ENCODE results near the gene NEDD4L.

Gene NEDD4L

GRCh38 chr18:58152216-58152615 lies 108.2 kb downstream of the NEDD4L start:
- H3K27ac ChIP-seq (ENCODE audit: extremely low read depth, low read depth, low read length): no peak overlapping the region
- no peaks in the 10 kb centered on the region for H3K9me3 ChIP-seq (ENCODE audit: control insufficient read depth, insufficient read depth, low read depth, low read length)
- ChIA-PET CTCF (no interaction called here), POLR2A (no interaction called here)
- no peaks in the 10 kb centered on the region for H3K36me3 ChIP-seq (ENCODE audit: control insufficient read depth in 2 of 2, insufficient read depth in 1 of 2, low read length in 2 of 2)
- 0 out of 2 replicates have a peak, but pooled peaks cover 3% of the 10 kb centered on the region for H3K4me1 ChIP-seq (ENCODE audit: control insufficient read depth, insufficient read depth, low read length)
- no peak overlapping the region for H3K4me3 ChIP-seq (ENCODE audit: low read depth, low read length)
- TF ChIP-seq OSR2 (tag by site-specific recombination; IDR thresholded peaks at IDR 0.05): no peak
- no peak for TF ChIP-seq YY1 (tag by site-specific recombination; IDR thresholded peaks at IDR 0.05)
- no peak for TF ChIP-seq ZNF660 (tag by site-specific recombination; IDR thresholded peaks at IDR 0.05)
- no peak for TF ChIP-seq ZNF544 (tag by site-specific recombination; IDR thresholded peaks at IDR 0.05)

DNA sequence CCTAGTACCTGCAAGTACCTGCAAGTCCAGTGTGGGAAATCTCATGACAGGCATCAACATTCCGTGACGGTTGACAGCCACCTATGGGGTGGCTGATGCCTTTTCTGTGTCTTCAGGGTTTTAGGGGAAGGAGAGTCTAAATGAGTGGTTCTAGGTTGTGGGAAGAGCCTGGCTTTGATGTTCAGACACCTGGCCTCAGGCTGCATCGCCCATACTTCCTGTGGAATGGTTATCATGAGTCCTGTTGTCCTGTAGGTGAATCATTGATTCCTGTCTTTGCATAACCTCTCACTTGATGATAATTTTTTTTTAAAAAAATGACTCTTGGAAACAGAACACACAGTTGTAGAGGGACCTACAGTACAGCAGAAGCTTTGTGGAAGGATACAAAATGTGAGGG lies 108.9 kb downstream of the NEDD4L start:
- Histone ChIP-seq H3K4me3 (ENCODE audit: low read depth, low read length) (no peak overlapping the region), H3K36me3 (ENCODE audit: control insufficient read depth in 2 of 2, insufficient read depth in 1 of 2, low read length in 2 of 2) (no peaks in the 10 kb centered on the region), H3K27ac (ENCODE audit: extremely low read depth, low read depth, low read length) (no peak overlapping the region), H3K4me1 (ENCODE audit: control insufficient read depth, insufficient read depth, low read length) (0 out of 2 replicates have a peak, but pooled peaks cover 3% of the 10 kb centered on the region), H3K9me3 (ENCODE audit: control insufficient read depth, insufficient read depth, low read depth, low read length) (no peaks in the 10 kb centered on the region)
- ChIA-PET CTCF (no interaction called here), POLR2A (interaction anchor here (0.7 kb wide), 1 partner anchor 137 kb away, joined by 8 read pairs; no protein-coding TSS in a partner anchor)
- TF ChIP-seq ZNF623 (tag by site-specific recombination; IDR thresholded peaks at IDR 0.05): no peak
- no peak for TF ChIP-seq PBX3 (CRISPR knock-in tag; IDR thresholded peaks at IDR 0.05)

DNA sequence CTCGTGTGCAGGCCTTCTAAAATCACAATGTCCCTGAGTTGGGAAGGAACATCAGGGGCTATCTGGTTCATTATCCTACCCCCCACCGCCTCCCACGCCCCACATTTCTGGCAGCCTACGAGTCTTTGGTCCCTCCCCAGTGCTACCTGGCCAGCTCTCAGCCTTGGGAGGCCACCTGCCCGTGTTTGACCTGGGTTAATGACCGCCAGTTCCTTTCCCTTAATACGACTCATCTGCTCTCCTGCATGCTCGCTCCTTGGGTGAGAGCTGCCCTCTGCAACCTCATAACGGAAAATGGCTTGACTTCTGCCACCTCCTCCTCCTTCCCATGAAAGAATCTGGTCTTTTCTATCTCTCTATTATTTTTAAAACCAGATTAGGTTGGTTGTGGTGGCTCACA lies 112.5 kb downstream of the NEDD4L start:
- CTCF ChIA-PET: no interaction called here
- Histone ChIP-seq H3K36me3 (ENCODE audit: control insufficient read depth in 2 of 2, insufficient read depth in 1 of 2, low read length in 2 of 2) (no peaks in the 10 kb centered on the region), H3K9me3 (ENCODE audit: control insufficient read depth, insufficient read depth, low read depth, low read length) (no peaks in the 10 kb centered on the region), H3K4me3 (ENCODE audit: low read depth, low read length) (no peak overlapping the region), H3K4me1 (ENCODE audit: control insufficient read depth, insufficient read depth, low read length) (peaks cover 18% of the 10 kb centered on the region), H3K27ac (ENCODE audit: extremely low read depth, low read depth, low read length) (no peak overlapping the region)
- TF ChIP-seq ZBTB48 (tag by site-specific recombination; IDR thresholded peaks at IDR 0.05) (no peak), ZNF140 (tag by site-specific recombination; IDR thresholded peaks at IDR 0.05) (no peak), ZNF23 (tag by site-specific recombination; IDR thresholded peaks at IDR 0.05; ENCODE audit: borderline replicate concordance) (no peak), ZNF548 (tag by site-specific recombination; IDR thresholded peaks at IDR 0.05) (no peak)
- POLR2A ChIA-PET: no interaction called here

- H3K27ac ChIP-seq (ENCODE audit: extremely low read depth, low read depth, low read length): no peak overlapping the region
- H3K9me3 ChIP-seq (ENCODE audit: control insufficient read depth, insufficient read depth, low read depth, low read length): no peaks in the 10 kb centered on the region
- peaks cover 18% of the 10 kb centered on the region for H3K4me1 ChIP-seq (ENCODE audit: control insufficient read depth, insufficient read depth, low read length)
- no peaks in the 10 kb centered on the region for H3K36me3 ChIP-seq (ENCODE audit: control insufficient read depth in 2 of 2, insufficient read depth in 1 of 2, low read length in 2 of 2)
- no peak overlapping the region for H3K4me3 ChIP-seq (ENCODE audit: low read depth, low read length)
- ChIA-PET POLR2A (no interaction called here), CTCF (interaction anchor here (0.8 kb wide), 1 partner anchor 35 kb away, joined by 3 read pairs; no protein-coding TSS in a partner anchor)
- TF ChIP-seq ZSCAN18 (tag by site-specific recombination; IDR thresholded peaks at IDR 0.05): no peak
- no peak for TF ChIP-seq ZBTB21 (tag by site-specific recombination; IDR thresholded peaks at IDR 0.05)
- no peak for TF ChIP-seq KLF8 (tag by site-specific recombination; IDR thresholded peaks at IDR 0.05)
- no peak for TF ChIP-seq ZNF121 (tag by site-specific recombination; IDR thresholded peaks at IDR 0.05)
- no peak for TF ChIP-seq ZNF391 (tag by site-specific recombination; IDR thresholded peaks at IDR 0.05; ENCODE audit: borderline replicate concordance, low read depth)
- TF ChIP-seq ZBTB7A (tag by site-specific recombination; IDR thresholded peaks at IDR 0.05; ENCODE audit: low read depth): no peak
- TF ChIP-seq ZBTB48 (tag by site-specific recombination; IDR thresholded peaks at IDR 0.05): no peak
- no peak for TF ChIP-seq ZNF544 (tag by site-specific recombination; IDR thresholded peaks at IDR 0.05)
- TF ChIP-seq ZNF169 (tag by site-specific recombination; IDR thresholded peaks at IDR 0.05): no peak
Observed at GRCh38 chr18:58157237-58157636, 113.2 kb downstream of the NEDD4L start.
